ENCODE measurements around the gene MORF4L2.
"Not testable (repeated sequence)": the region's sequence is repeated elsewhere in the genome, so short reads cannot be mapped to it uniquely, and the experiment has no call there.

Gene MORF4L2

DNA sequence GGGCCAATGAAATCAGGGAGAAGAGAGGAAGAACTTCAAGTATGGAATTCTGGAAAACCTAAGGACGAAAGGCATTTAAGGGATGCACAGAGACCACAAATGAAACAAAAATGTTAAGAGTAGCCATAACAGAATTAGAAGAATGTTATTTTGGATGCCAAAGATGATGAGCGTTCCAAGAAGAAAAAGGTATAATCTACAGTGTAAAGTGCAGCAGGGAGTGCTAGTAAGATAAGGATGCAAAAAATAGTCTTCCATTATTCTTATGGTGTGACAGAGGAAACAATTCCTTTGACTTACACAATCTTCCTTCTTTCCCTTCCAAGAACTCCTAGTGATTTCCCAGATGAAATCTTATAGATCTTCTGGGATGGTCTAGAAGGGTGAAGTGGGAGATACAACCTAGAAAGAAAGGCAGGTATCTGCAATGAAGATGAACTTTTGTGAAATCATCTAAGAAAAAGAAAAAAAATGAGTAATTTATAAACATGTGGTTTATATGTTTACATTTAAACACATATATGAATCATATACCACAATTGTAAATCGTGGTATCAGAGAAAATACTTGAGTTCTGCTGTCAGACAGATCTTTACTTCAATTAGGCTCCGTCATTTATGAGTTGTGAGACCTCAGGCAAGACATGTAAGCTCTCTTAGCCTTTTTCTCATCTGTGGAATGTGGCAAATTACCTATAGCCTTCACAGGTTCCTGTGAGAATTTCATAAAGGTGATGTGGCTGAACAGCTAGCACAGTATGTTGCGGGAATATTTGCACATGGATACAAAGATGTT is 8.1 kb downstream of the MORF4L2 start:
- DNase-seq, result peak; percentile 68

DNA sequence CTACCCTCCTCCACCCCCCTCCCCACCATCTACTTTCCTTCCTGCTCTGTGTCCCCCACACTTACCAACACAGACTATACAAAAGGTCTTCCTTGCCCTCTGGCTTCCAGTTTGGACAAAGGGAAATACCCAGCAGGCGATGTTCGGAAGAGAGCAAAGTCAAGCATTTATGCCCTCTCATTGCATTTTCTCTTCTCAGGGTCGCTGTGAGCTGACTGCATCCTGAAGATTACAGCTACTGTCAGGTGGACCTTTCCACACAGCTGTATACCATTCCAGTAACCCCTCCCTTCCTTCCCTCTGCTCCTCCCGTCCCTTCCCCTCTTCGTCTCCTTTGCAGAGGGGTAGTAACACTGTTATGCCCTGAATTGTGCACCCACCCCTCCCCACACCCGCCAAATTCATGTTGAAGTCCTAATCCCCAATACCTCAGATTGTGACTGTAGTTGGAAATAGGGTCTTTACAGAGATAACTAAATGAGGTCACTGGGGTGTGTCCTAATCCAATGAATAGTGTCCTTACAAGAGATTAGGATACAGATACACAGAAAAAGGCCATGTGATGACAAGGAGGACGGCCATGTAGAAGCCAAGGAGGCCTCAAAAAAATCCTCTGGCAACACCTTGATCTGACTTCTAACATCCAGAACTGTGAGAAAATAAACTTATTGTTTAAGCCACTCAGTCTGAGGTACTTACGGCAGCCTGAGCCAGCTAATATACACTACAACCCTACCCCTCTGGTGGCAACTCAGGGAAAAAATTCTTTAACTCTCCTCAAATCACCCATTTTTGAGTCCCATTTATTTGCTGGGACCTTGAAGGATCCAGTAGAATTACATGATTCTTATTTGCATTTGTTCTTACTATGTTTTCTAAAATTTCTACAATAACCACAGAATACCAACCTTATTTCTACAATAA is 11.7 kb downstream of the MORF4L2 start:
- DNase-seq, result no peak

DNA sequence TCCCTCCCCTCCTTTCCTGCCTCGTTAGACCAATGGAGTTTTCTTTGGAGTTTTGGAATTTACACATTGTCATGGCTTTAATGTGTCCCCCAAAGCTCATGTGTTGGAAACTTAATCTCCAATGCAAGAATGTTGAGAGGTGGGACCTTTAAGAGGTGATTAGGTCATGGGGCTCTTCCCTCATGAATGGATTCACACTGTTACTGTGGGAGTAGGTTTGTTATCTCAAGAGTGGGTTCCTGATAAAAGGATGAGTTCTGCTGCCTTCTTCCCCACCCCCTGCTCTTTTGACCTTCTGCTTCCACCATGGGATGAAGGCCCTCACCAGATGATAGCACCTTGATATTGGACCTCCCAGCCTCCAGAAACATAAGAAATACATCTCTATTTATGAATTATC is 16.8 kb downstream of the MORF4L2 start:
- no peak for DNase-seq

DNA sequence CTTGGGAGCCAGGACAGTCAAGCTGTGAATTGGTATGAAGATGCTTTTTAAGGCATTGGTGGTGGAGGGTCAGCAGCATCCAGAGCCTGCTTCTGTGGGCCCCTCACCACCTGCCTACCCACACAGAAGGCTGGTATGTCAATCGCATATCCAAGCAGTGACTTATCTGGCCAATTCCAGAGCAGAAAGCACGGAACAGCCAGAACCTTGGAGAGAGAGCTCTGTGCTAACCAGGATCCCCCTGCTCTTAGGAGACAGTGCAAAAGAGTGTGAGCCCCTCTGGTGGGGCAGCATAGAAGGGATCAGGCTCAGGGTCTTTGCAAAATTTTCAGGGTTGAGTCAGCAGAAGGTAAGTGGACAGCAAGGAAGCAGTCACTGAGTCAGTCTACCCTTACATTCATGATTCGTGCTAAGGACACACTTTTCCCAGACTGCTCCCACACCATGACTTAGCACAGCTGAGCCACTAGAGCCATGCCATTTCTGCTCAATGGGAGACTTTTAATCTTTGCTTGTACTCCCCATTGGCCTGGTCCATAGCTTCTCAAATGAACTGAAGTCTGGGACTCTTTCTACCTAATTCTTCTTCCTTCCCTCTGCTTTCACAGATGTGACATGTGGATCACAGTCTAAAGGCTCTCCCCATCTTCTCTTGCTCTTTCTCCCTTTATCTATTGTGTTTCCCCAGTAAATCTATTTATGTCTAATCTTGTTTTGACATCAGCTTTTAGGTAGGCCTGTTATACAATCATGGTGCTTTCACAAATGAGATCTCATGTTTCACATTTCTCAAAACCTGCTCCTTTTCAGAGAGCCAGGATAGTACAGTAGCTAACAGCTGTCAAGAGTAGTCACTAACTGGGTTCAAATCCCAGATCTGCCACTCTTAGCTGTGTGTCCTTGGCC is 20.0 kb downstream of the MORF4L2 start:
- no peak for DNase-seq

DNA sequence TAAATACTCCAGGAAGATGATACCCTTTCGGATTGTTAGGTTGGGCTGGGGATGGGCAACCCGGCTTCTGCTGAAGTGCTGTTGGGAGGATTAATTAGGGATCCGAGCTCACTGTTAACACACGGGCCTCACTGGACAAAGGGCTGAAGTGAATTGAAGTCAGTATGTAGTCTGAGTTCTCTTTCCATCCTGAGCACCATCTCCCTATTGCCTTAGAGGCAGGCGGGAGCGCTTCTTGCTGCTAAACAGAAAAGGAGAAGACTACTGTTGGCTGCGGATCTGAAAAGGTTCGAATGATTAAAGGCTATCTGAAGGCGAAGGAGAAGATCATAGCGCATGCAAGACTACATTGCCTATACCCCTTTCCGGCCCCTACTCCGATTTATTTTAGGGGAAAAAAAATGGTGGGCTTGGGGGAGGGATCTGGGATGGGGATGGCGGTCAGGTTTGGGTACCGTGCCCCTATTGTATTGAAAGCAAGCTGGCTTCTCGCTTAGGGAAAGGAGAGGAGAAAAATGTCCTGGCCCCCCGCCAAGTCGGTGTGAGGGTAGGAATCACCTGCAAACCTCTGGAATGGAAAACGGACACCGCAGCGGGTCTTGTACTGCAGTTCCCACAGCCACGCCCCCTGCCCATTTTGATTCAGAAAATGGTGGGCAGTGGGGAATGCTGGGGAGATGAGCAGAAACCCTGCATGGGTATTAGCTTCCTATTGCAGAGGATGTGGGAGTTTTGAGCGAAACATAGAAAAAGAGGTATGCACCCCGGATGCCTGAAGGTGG is 22.3 kb downstream of the MORF4L2 start:
- no peak for DNase-seq

DNA sequence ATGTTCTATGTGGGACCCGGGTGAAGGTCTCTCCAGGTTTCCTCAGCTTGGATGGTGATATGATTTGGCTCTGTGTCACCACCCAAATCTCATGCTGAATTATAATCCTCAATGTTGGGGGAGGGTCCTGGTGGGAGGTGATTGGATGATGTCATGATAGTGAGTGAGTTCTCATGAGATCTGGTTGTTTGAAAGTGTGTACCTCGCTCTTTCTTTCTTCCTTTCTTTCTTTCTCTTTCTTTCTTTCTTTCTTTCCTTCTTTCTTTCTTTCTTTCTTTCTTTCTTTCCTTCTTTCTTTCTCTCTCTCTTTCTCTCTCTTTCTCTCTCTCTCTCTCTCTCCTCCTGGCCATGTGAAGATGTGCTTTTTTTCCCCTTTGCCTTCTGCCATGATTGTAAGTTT is 27.0 kb downstream of the MORF4L2 start:
- not testable (repeated sequence) for DNase-seq

DNA sequence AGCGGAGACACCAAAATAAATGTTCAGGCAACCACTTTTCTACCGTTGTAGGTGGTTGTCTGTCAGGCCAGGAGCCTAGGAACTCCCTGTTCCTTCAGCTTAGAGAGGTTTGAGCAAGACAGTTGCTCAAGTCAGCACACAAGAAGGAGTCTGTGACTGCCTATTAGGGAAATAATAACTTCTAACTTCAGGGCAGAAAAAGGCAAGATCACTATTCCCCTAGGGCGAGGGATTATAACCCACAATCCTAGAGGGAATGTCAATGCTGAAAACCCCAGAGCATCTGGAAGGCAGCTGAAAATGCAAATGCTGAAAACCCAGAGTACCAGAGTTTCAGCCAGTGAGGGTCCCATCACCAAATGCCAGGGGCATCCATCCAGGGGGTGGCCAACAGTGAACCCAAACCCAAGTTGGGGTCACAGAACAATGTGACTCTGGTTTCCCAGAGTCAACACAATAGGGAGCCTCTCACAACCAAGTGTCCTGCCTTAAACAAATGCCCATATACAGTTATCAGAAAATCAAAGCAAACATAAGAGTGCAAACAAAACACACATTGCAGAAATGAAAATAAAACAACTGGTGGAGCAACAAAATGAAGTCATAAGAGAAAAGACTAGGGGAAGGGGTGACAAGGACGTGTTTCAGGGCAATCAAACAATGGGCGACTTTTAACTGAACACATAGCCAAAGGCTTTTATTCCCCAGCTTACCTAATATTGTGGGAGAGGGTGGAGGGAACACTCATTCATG is 27.6 kb downstream of the MORF4L2 start:
- no peak for DNase-seq

DNA sequence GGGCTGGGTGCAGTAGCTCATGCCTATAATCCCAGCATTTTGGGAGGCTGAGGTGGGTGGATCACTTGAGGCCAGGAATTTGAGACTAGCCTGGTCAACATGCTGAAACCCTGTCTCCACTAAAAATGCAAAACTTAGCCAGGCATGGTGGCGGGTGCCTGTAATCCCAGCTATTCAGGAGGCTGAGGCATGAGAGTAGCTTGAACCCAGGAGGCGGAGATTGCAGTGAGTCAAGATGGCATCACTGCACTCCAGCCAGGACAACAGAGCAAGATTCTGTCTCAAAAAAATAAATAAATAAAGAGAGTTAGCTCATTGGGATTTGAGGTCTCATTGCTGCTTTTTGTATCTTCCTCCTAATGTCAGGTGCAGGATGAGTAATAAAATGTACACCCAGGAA is 29.4 kb downstream of the MORF4L2 start:
- not testable (repeated sequence) for DNase-seq

DNA sequence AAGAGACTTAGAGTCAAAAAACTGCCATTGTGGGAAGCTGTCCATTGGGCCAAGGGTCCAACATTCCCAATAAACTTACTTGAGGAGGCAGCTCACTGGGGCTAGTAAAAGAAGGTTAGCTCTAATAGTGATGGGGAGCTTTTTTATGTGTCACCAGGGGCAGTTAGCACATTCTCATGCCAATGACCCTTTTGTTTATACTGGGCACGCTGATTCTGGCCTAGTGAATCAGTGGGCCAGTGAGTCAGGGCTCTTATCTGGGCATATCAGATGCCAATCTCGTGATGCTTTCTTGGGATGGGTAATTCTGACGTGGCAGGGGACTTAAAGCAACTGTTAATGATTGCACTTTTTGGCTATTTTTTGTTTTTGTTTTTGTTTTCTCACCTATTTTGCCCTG is 29.9 kb downstream of the MORF4L2 start:
- DNase-seq, result peak; percentile 34

DNA sequence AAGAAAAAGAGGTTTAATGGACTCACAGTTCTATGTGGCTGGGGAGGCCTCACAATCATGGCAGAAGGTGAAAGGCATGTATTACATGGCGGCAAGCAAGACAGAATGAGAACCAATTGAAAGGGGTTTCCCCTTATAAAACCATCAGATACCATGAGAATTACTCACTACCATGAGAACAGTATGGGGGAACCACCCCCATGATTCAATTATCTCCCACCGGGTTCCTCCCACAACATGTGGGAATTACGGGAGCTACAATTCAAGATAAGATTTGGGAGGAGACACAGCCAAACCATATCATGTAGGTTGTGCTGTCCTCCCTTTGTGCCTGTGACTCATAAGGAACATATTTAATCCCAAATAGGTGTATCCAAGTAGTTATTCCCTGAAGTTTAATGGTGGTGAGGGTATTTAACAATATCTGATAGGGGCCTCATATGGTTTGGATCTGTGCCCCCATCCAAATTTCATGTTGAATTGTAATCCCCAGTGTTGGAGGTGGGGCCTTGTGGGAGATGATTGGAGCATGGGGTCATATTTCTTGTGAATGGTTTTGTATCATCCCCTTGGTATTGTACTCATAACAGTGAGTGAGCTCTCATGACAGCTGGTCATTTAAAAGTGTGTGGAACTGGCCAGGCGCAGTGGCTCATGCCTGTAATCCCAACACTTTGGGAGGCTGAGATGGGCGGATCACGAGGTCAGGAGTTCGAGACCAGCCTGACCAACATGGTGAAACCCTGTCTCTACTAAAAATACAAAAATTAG is 31.1 kb downstream of the MORF4L2 start:
- not testable (repeated sequence) for DNase-seq

DNA sequence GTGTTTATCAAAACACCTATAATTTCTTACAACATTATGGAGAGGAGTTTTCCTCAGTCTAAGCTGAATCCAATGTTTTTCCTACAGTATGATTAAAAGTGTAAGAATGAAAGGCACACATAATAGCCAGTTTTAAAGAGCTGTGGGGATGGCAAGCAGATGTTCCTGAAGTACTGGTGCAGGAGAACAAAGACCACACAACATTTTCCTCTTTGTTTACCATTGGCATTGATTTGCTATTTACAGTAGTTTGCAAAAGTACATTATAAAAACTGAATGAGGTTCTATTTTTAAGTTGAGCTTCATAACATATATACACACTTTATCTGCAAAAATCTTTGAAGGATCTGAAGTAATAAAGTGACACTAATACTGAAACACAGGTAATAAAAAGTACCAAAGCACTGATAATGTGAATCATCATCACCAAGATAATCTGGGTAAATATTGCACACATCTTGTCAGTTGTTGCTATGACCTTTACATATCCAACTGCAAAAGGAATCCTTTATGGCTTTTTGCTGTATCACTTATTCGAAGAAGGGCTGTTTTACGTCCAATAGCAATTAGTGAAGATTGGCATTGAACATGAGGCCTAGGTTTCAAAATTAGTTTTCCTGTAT is 35.2 kb downstream of the MORF4L2 start:
- DNase-seq, result no peak

DNA sequence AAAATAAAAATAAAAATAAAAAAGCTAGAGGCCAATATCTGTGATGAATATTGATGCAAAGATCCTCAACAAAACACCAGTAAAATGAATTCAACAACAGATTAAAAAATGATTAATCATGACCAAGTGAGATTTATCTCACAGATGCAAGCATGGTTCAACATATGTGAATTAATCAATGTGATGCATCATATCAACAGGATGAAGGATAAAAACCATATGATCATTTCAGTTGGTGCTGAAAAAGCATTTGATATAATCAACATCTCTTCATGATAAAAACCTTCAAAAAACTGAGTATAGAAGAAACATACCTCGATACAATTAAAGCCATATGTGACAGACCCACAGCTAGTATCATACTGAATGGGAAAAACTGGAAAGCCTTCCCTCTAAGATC is 38.9 kb downstream of the MORF4L2 start:
- no peak for DNase-seq

DNA sequence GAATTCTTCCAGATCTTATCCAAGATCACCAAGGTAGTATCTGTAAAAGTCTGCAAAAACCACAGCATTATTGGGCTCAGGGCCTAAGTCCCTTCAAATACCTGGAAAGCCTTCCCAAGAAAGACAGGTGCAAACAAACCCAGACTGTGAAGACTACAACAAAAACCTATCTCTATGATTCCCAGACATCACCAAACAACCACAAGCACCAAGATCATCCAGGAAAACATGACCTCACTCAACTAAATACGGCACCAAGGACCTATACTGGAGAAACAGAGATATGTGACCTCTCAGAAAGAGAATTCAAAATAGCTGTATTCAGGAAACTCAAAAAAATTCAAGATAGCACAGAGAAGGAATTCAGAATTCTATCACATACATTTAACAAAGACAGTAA is 42.4 kb downstream of the MORF4L2 start:
- DNase-seq, result no peak

DNA sequence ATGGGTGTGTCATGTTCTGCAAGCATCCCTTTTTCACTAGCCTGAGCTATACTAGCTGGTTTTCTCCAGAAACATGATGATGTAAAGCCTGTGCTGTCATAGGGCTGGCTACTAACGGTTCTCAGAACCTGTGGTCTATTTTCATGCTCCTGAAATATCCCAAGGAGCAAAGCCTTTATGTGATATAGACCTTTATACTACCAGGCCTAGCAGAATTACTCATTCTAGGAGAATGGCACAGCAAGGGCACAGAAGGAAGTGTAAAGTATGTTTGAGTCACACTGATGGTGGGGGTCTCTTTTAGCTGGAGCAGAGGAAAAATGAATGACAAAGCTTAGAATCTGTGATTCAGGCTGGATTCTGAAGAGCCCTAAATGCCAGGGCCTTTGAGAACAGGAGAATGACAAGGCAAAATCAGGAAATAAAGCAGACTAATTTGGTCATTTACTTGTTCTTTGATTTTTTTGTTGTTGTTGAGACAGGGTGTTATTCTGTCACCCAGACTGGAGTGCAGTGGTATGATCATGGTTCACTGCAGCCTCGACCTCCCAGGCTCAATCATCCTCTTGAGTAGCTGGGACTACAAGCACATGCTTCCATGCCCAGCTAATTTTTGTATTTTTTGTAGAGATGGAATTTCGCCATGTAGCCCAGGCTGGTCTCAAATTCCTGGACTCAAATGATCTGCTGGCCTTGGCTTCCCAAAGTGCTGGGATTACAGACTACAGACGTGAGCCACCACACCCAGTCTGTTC is 45.9 kb downstream of the MORF4L2 start:
- DNase-seq, result peak; percentile 60

DNA sequence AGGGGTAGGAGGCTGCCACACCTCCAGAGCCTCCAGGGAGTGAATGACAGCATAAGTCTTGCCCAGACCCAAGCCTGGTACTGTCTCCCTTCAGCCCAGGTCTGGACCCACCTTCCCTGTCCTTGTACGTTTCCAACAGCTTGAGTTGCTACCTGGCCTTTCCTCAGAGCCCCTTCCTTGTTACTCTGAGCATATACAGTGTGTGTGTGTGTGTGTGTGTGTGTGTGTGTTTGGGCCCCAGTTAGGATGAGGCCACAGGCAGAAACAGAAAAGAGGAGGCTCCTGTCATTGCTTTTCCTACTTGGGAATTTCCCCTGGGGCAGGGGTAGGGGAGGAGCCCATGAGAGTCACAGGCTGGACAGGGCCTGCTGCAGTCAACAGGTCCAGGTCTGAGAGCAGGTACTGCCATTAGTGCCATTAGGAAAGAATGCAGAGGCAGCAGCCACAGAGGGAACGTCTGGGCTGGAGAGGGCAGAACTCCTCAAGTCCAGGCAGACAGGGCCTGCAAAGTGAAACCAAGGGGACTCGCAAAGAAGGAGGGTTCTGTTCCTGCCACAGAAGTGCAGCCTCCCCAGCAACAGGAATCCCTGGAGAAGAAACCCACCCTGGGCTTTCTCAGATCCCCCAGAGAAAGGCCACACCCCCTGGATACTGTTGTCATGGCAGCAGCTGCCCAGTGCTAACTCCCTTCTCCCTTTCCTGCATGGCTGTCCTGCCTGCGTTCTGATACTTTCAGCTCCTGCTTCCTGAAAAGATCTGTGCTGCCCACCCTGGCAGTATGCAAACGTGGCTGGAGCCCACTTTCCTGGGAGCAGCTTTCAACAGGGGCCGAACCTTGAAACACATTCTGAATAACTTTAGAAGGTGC is 47.8 kb downstream of the MORF4L2 start:
- DNase-seq, result not testable (repeated sequence)

DNA sequence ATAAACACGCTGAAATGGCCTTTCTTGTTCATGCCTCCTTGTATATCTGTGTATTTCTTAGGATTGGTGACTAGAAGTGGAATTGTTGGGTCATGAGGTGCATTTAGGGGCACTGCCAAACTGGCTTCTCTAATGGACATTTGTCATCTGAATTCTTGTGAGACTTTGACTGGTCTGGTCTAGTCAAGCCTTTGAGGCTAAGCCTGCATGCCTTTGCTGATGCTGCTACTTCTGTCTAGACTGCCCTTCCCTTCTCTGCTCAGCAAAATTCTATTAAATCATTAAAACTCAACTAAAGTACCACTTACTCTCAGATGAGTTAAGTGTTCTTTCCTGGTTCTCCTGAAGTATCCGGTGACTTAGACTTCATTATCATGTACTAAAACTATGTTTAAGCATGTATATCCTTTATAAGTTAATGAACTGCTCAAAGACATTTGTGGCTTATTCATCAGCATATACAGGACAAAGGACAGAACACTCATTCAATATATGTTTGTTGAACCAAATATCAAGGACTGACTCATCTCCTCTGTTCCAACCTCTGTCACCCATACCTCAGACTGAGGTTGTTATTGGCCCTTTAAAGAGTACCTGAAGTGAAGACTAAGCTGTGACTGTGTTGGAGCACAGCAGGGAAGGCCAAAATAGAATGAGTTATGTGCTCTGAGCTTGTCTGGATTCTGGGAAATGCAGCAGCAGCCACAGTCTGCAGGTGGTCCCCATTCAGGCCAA is 48.7 kb downstream of the MORF4L2 start:
- DNase-seq, result peak; percentile 8

DNA sequence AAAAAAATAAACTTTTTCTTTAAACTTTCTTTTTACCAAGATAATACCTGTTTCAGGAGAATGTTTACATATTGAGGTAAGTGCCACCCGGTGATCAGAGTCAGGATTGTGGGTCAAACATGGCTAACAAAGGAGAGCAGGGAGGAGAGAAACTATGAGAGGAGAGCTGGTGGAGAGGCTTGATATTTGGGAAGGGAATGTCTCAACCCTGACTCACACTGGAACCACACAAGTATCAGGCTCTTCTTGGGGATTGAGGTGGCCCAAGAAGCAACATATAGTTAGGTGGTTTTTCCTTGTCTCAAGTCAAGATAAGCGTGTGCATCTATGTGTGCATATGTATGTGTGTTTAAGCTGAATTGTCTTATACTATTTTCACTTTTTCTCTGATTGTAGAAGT is 51.1 kb downstream of the MORF4L2 start:
- no peak for DNase-seq

DNA sequence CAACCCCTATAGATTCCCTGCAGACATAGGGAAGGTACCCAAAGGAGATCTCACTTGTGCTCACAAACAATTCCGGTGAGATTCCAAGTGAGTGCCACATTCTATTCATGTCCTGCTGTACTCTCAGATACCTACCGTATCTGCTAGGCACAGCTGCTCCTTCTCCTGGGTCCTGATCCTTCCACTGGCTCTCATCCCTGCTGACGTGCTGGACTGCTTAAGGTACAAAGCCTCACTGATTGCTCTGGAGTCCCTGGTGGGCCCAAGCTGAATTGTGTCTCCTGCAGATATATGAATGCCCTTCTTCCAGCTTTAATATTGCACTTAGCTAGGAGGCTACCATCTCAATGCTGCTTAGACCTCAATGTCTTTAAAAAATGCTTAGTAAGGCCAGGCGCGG is 55.4 kb downstream of the MORF4L2 start:
- DNase-seq, result no peak
